AG04450 (cell line): ENCODE data around the gene MAGOH. TPM values are rescaled to one million over a fixed set of nuclear protein-coding genes. Genes with fewer than 3 reads are reported as not detected.

Experiments
- CTCF ChIA-PET: fragments of 300-600, 350-600 bp; formaldehyde crosslinking; extraction: SDS; loops from one replicate; lab custom pipeline; 2022; ENCODE audit warnings: antibody characterized with exemption, inconsistent platforms; lab: Charles Lee
- POLR2A ChIA-PET: fragments of 350-600 bp; formaldehyde crosslinking; extraction: SDS; loops from one replicate; lab custom pipeline; 2021; ENCODE audit warnings: antibody characterized with exemption, inconsistent platforms; lab: Yijun Ruan, JAX
- DNase-seq: peaks from one replicate; pipeline ENCODE4 v3.0.0-alpha.2; 2011; ENCODE audit warnings: low read depth, low spot score
- H3K27ac ChIP-seq: one replicate; pipeline ENCODE4 v1.5.1; 2012; ENCODE audit warnings: low read depth, low read length, control low read depth
- H3K27me3 ChIP-seq: one replicate; pipeline ENCODE4 v1.6.0; 2012; ENCODE audit warnings: low read length; ENCODE audit not compliant: control insufficient read depth, insufficient read depth
- H3K4me3 ChIP-seq: 2 replicates; pipeline ENCODE4 v1.5.1; 2011; ENCODE audit warnings: mild to moderate bottlenecking, low read depth, low read length, control low read depth
- H3K9me3 ChIP-seq: 2 replicates; pipeline ENCODE4 v1.5.1; 2012; ENCODE audit warnings: low read length; ENCODE audit not compliant: control insufficient read depth, insufficient read depth
- polyA plus RNA-seq: library from polyadenylated mRNA; depleted of rRNA; stranded (reverse); fragments of >200 nt; gene quantifications from 2 replicates; pipeline ENCODE4 v1.2.3, GENCODE V29; 2011
- TF ChIP-seq, protein P1 (sequence below): IDR thresholded peaks from 2 replicates; pipeline ENCODE4 v1.5.1; 2011; ENCODE audit warnings: low read depth, low read length, control low read depth, inconsistent platforms

The MAGOH gene
- polyA plus RNA-seq, 1 experiment = 37.6 TPM

DNA sequence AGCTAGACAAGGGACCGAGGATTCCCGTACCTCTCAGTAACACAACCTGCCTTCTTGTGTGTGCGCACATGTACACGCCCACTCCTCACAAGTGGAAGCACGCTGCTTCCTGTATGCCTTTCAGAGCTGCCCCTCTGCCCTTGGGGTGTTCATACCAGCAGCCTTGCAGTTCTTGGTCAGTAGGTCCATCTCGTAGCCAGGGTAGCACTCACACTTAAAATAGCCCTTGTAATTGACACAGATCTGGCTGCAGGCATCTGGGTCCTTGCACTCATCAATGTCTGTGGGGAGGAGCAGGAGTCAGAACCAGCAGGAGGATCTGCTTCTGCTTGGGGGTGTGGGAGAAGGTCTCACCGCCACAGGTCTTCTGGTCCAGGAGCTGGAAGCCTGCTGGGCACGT is 32.6 kb upstream of the MAGOH start:
- CTCF ChIA-PET = no interaction called here
- no peak overlapping the region for H3K4me3 ChIP-seq
- TF ChIP-seq, protein P1, sequence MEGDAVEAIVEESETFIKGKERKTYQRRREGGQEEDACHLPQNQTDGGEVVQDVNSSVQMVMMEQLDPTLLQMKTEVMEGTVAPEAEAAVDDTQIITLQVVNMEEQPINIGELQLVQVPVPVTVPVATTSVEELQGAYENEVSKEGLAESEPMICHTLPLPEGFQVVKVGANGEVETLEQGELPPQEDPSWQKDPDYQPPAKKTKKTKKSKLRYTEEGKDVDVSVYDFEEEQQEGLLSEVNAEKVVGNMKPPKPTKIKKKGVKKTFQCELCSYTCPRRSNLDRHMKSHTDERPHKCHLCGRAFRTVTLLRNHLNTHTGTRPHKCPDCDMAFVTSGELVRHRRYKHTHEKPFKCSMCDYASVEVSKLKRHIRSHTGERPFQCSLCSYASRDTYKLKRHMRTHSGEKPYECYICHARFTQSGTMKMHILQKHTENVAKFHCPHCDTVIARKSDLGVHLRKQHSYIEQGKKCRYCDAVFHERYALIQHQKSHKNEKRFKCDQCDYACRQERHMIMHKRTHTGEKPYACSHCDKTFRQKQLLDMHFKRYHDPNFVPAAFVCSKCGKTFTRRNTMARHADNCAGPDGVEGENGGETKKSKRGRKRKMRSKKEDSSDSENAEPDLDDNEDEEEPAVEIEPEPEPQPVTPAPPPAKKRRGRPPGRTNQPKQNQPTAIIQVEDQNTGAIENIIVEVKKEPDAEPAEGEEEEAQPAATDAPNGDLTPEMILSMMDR = no peak
- H3K27me3 ChIP-seq = no peaks in the 10 kb centered on the region
- DNase-seq = no peak
- POLR2A ChIA-PET = no interaction called here
- no peak overlapping the region for H3K27ac ChIP-seq
- H3K9me3 ChIP-seq = peaks cover 3% of the 10 kb centered on the region; the same call in 1 of the 2 replicates

DNA sequence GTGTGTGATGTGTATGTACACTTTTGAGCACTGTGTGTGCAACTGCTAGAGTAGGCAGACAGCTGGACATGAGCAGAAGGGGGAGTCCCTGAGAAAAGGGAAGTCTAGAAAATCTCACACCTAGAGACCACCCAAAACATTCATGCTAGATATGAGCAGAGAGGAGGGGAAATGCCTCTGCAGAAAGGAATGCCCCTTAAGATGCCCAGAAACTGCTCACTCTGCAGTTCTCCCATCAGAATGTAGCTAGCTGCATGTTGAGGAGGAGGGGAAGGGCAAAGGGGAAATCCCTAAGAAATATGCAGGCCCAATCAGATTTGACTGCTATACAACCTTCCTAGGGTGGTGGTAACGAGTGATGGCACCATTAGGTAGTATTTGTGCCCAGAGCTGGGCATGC is 31.8 kb upstream of the MAGOH start:
- no peak overlapping the region for H3K27ac ChIP-seq
- H3K9me3 ChIP-seq = peaks cover 3% of the 10 kb centered on the region; the same call in 1 of the 2 replicates
- no peak overlapping the region for H3K4me3 ChIP-seq
- no peaks in the 10 kb centered on the region for H3K27me3 ChIP-seq
- ChIA-PET POLR2A (no interaction called here), CTCF (no interaction called here)
- DNase-seq = no peak
- TF ChIP-seq, protein P1 = no peak

DNA sequence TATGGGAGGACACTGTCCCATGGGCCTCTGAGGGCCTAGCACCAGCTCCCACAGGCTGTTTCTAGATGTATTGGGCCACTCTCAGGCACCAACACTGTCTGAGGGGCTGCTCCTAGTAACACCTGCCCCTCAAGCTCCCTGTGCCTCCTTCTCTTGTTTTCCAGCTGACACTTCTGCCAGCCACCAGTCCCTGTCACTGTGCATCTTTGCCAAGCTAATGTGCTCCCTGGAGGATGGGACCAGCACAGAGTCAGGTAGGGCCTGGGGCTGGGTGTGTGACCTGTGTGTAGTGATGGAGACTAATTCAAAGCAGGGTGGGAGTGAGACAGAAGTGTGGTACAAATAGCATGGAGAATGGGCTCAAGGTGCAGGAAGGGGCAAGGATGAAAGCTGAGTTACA is 29.4 kb upstream of the MAGOH start:
- CTCF ChIA-PET = interaction anchor here (2.4 kb wide), 1 partner anchor 11 kb away, joined by 13 read pairs; no protein-coding TSS in a partner anchor
- Histone ChIP-seq H3K4me3 (no peak overlapping the region), H3K27ac (no peak overlapping the region), H3K27me3 (no peaks in the 10 kb centered on the region), H3K9me3 (peaks cover 3% of the 10 kb centered on the region; the same call in 1 of the 2 replicates)
- POLR2A ChIA-PET = no interaction called here
- TF ChIP-seq, protein P1 = no peak
- DNase-seq = no peak

- H3K27ac ChIP-seq = no peak overlapping the region
- no peaks in the 10 kb centered on the region for H3K27me3 ChIP-seq
- no peak overlapping the region for H3K4me3 ChIP-seq
- CTCF ChIA-PET = interaction anchor here (2.4 kb wide), 1 partner anchor 12 kb away, joined by 13 read pairs; no protein-coding TSS in a partner anchor
- peaks cover 3% of the 10 kb centered on the region; the same call in 1 of the 2 replicates for H3K9me3 ChIP-seq
- TF ChIP-seq, protein P1 = peak; percentile 32
- POLR2A ChIA-PET = no interaction called here
- no peak for DNase-seq
These were observed 27.7 kb upstream of the MAGOH start for GRCh38 chr1:53266038-53266437.

DNA sequence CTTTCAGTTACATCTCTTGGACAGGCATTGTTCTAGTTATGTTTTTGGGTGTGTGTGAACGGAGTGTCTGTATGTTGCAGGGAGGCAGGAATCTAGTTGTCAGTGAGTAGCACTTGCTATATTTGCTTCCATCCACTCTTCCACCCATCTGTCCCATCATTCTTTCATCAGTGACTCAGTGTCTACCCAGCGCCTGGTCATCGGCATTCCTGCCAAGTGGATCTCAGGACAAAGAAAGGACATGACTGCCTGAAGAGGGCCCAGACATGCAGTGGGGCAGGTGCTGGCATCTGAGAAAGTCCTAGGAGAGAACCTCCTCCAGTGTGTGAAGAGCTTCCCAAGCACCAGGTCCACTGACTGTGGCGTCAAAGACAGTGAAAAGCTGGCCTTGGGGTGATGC is 27.3 kb upstream of the MAGOH start:
- Histone ChIP-seq H3K9me3 (no peaks in the 10 kb centered on the region), H3K27me3 (no peaks in the 10 kb centered on the region), H3K4me3 (no peak overlapping the region), H3K27ac (no peak overlapping the region)
- TF ChIP-seq, protein P1 = no peak
- no peak for DNase-seq
- POLR2A ChIA-PET = no interaction called here
- CTCF ChIA-PET = no interaction called here
